CD4-positive, CD25-positive, alpha-beta regulatory T cell (primary cell): Measurements from ENCODE around the gene PPP2R2D. TPM values are rescaled to one million over a fixed set of nuclear protein-coding genes. Genes with fewer than 3 reads are reported as not detected.

ENCODE experiments used
- ATAC-seq, 2 donors: fragments of 150-1000 bp; cut with Tn5 transposase; one replicate each; pipeline ENCODE4 v1.10.0; 2021; ENCODE audit warnings: low read depth in 2 of 2, moderate number of reproducible peaks in 2 of 2, moderate library complexity in 1 of 2
- DNase-seq, 3 donors: peaks; one replicate each; pipeline versions ENCODE4 v3.0.0 to v3.0.0-alpha.2; 2012 to 2022; ENCODE audit warnings: mixed read lengths in 1 of 3
- H3K27ac ChIP-seq: one replicate; pipeline ENCODE4 v1.7.0; 2013; ENCODE audit warnings: mild to moderate bottlenecking, low read length; ENCODE audit not compliant: insufficient read depth, poor library complexity, severe bottlenecking
- H3K27me3 ChIP-seq: one replicate; pipeline ENCODE4 v1.7.0; 2013; ENCODE audit warnings: low read length; ENCODE audit not compliant: control insufficient read depth, insufficient read depth
- H3K36me3 ChIP-seq: one replicate; pipeline ENCODE4 v1.7.0; 2013; ENCODE audit warnings: mild to moderate bottlenecking, low read length, moderate library complexity; ENCODE audit not compliant: control insufficient read depth, insufficient read depth
- H3K4me1 ChIP-seq: 2 replicates; pipeline ENCODE4 v1.7.0; 2013; ENCODE audit warnings: mild to moderate bottlenecking, low read length; ENCODE audit not compliant: insufficient read depth, control insufficient read depth, poor library complexity, severe bottlenecking
- H3K4me3 ChIP-seq: one replicate; pipeline ENCODE4 v1.7.0; 2013; ENCODE audit warnings: low read depth, mild to moderate bottlenecking, low read length, moderate library complexity
- H3K9me3 ChIP-seq, 2 experiments: 1 replicate in 1 of 2; 2 replicates in 1 of 2; pipeline ENCODE4 v1.7.0; 2013; ENCODE audit warnings: low read length in 2 of 2, mild to moderate bottlenecking in 1 of 2, moderate library complexity in 1 of 2; ENCODE audit not compliant: control insufficient read depth in 2 of 2
- H3K27ac Mint-ChIP-seq, 3 donors: one replicate each; pipeline ENCODE4 v1.8.0; 2020 to 2022; ENCODE audit warnings: mild to moderate bottlenecking in 3 of 3, mixed read lengths in 3 of 3, moderate library complexity in 2 of 3
- H3K27me3 Mint-ChIP-seq: one replicate; pipeline ENCODE4 v1.8.0; 2022; ENCODE audit warnings: mild to moderate bottlenecking, mixed read lengths
- H3K36me3 Mint-ChIP-seq: one replicate; pipeline ENCODE4 v1.8.0; 2020; ENCODE audit warnings: mixed read lengths
- H3K4me1 Mint-ChIP-seq, 4 donors: one replicate each; pipeline ENCODE4 v1.8.0; 2020 to 2022; ENCODE audit warnings: mixed read lengths in 4 of 4, mild to moderate bottlenecking in 1 of 4
- H3K4me3 Mint-ChIP-seq, 4 donors: one replicate each; pipeline ENCODE4 v1.8.0; 2020 to 2022; ENCODE audit warnings: mild to moderate bottlenecking in 4 of 4, mixed read lengths in 4 of 4, moderate library complexity in 3 of 4
- H3K9me3 Mint-ChIP-seq, 7 donors: one replicate each; pipeline ENCODE4 v1.8.0; 2020 to 2022; ENCODE audit warnings: mixed read lengths in 7 of 7, mild to moderate bottlenecking in 3 of 7, moderate library complexity in 2 of 7
- polyA plus RNA-seq, 4 donors: library from polyadenylated mRNA; unstranded; fragments of 300-500 nt; fragmentation: Illumina TruSeq; gene quantifications; one replicate each; pipeline ENCODE4 v1.2.3, GENCODE V29; 2021
- total RNA-seq: library from RNA; stranded (reverse); gene quantifications from one replicate; pipeline ENCODE4 v1.2.3, GENCODE V29; 2022

Gene PPP2R2D
- total and polyA plus RNA-seq, 5 donors from 2014 or later: 23.8 to 48.1 (median 26.6) TPM

- Mint-ChIP-seq H3K4me3 (no peak overlapping the region), H3K27ac (no peak overlapping the region)
- H3K4me3 ChIP-seq: no peak overlapping the region
These were observed 102.6 kb downstream of the PPP2R2D start for GRCh38 chr10:132003282-132003924.

GRCh38 chr10:132004052-132004451 is 103.2 kb downstream of the PPP2R2D start:
- Histone ChIP-seq H3K4me3 (no peak overlapping the region), H3K27me3 (no peaks in the 10 kb centered on the region), H3K36me3 (no peaks in the 10 kb centered on the region), H3K9me3 (no peaks in the 10 kb centered on the region), H3K4me1 (no peaks in the 10 kb centered on the region), H3K27ac (no peak overlapping the region)
- H3K4me1 Mint-ChIP-seq: no peaks in the 10 kb centered on the region
- H3K36me3 Mint-ChIP-seq: no peaks in the 10 kb centered on the region
- peaks cover 30% of the 10 kb centered on the region for H3K27me3 Mint-ChIP-seq
- H3K4me3 Mint-ChIP-seq: no peak overlapping the region
- DNase-seq (no peak), ATAC-seq (no peak)
- H3K27ac Mint-ChIP-seq: no peak overlapping the region
- peaks cover 0 to 1% (median 0%) of the 10 kb centered on the region in 7 donors for H3K9me3 Mint-ChIP-seq

More at GRCh38 chr10:132003282-132003924, 102.6 kb downstream of the PPP2R2D start:
- DNase-seq (no peak), ATAC-seq (no peak)
- no peaks in the 10 kb centered on the region for H3K9me3 ChIP-seq
- H3K27me3 Mint-ChIP-seq: peaks cover 30% of the 10 kb centered on the region
- no peak overlapping the region for H3K27ac ChIP-seq
- H3K27me3 ChIP-seq: no peaks in the 10 kb centered on the region
- H3K4me1 ChIP-seq: no peaks in the 10 kb centered on the region
- no peaks in the 10 kb centered on the region for H3K36me3 ChIP-seq
- no peaks in the 10 kb centered on the region for H3K4me1 Mint-ChIP-seq
- peaks cover 0 to 1% (median 0%) of the 10 kb centered on the region in 7 donors for H3K9me3 Mint-ChIP-seq
- no peaks in the 10 kb centered on the region for H3K36me3 Mint-ChIP-seq

GRCh38 chr10:132005147-132005546 is 104.3 kb downstream of the PPP2R2D start:
- Histone ChIP-seq H3K36me3 (no peaks in the 10 kb centered on the region), H3K4me3 (no peak overlapping the region), H3K27me3 (no peaks in the 10 kb centered on the region), H3K4me1 (no peaks in the 10 kb centered on the region), H3K9me3 (no peaks in the 10 kb centered on the region), H3K27ac (no peak overlapping the region)
- H3K27me3 Mint-ChIP-seq: peaks cover 36% of the 10 kb centered on the region
- H3K36me3 Mint-ChIP-seq: no peaks in the 10 kb centered on the region
- DNase-seq (no peak), ATAC-seq (no peak)
- no peak overlapping the region for H3K4me3 Mint-ChIP-seq
- no peak overlapping the region for H3K27ac Mint-ChIP-seq
- peaks cover 0 to 1% (median 0%) of the 10 kb centered on the region in 7 donors for H3K9me3 Mint-ChIP-seq
- no peaks in the 10 kb centered on the region for H3K4me1 Mint-ChIP-seq

GRCh38 chr10:132006966-132007365 is 106.2 kb downstream of the PPP2R2D start:
- Mint-ChIP-seq H3K36me3 (no peaks in the 10 kb centered on the region), H3K4me3 (no peak overlapping the region), H3K27me3 (peaks cover 41% of the 10 kb centered on the region), H3K27ac (no peak overlapping the region), H3K4me1 (no peaks in the 10 kb centered on the region), H3K9me3 (peaks cover 0 to 1% (median 0%) of the 10 kb centered on the region in 7 donors)
- Histone ChIP-seq H3K27ac (no peak overlapping the region), H3K4me3 (no peak overlapping the region), H3K4me1 (no peaks in the 10 kb centered on the region), H3K27me3 (peaks cover 2% of the 10 kb centered on the region), H3K36me3 (no peaks in the 10 kb centered on the region), H3K9me3 (no peaks in the 10 kb centered on the region)
- no peak for ATAC-seq
- DNase-seq: no peak

GRCh38 chr10:132007681-132008080 is 106.9 kb downstream of the PPP2R2D start:
- Histone ChIP-seq H3K36me3 (no peaks in the 10 kb centered on the region), H3K4me3 (no peak overlapping the region), H3K27me3 (peaks cover 2% of the 10 kb centered on the region), H3K9me3 (no peaks in the 10 kb centered on the region), H3K27ac (no peak overlapping the region), H3K4me1 (no peaks in the 10 kb centered on the region)
- Mint-ChIP-seq H3K27me3 (peaks cover 37% of the 10 kb centered on the region), H3K9me3 (peaks cover 0 to 1% (median 0%) of the 10 kb centered on the region in 7 donors), H3K36me3 (no peaks in the 10 kb centered on the region), H3K4me3 (no peak overlapping the region), H3K27ac (no peak overlapping the region), H3K4me1 (no peaks in the 10 kb centered on the region)
- ATAC-seq (no peak), DNase-seq (no peak)

Other genes starting within 250 kb of the PPP2R2D start
- gene BNIP3, start 80.9 kb downstream of the PPP2R2D start, total RNA-seq: 20.2 TPM
- gene BNIP3, start 80.9 kb downstream of the PPP2R2D start, polyA plus RNA-seq: 10 to 100 TPM; 21.2 to 35.1 (median 30.5) TPM
- gene JAKMIP3, start 164.9 kb downstream of the PPP2R2D start, total RNA-seq: 0.42 TPM
- not detected for gene JAKMIP3, start 164.9 kb downstream of the PPP2R2D start, polyA plus RNA-seq